Prostate gland (tissue), 2 donors: ENCODE results near the gene ADAMTS3. TPM values are rescaled to one million over a fixed set of nuclear protein-coding genes. Genes with fewer than 3 reads are reported as not detected.
"Not testable (repeated sequence)": the region's sequence is repeated elsewhere in the genome, so short reads cannot be mapped to it uniquely, and the experiment has no call there.

Source experiments
- DNase-seq: peaks from one replicate; pipeline ENCODE4 v3.0.0-alpha.2; 2019; ENCODE audit warnings: low spot score
- H3K27ac ChIP-seq, 2 donors: fragments of 200-600 bp; sonication (generic); 2 replicates each; pipeline ENCODE4 v1.5.1; 2017 to 2019
- H3K27me3 ChIP-seq: fragments of 200-600 bp; sonication (generic); replicated peaks from 2 replicates; pipeline ENCODE4 v1.5.1; 2019; ENCODE audit not compliant: insufficient read depth
- H3K36me3 ChIP-seq, 2 donors: fragments of 200-600 bp; sonication (generic); 1 replicate in 1 of 2; 2 replicates in 1 of 2; pipeline versions ENCODE4 v1.5.1 to v1.8.1; 2017 to 2019
- H3K4me1 ChIP-seq: fragments of 200-600 bp; sonication (generic); replicated peaks from 2 replicates; pipeline ENCODE4 v1.5.1; 2019
- H3K4me3 ChIP-seq, 2 donors: fragments of 200-600 bp; sonication (generic); 2 replicates each; pipeline ENCODE4 v1.5.1; 2017 to 2019
- H3K9me3 ChIP-seq: fragments of 200-600 bp; sonication (generic); 2 replicates; pipeline ENCODE4 v1.5.1; 2017
- CTCF ChIP-seq, 4 experiments: fragments of 200-600 bp in 2 of 4; fragments of 450-650 bp in 2 of 4; sonication (generic) in 2 of 4; IDR thresholded peaks; 1 replicate in 3 of 4; 2 replicates in 1 of 4; pipeline ENCODE4 v1.5.1; 2016 to 2019; ENCODE audit warnings: antibody characterized with exemption in 4 of 4, mild to moderate bottlenecking in 2 of 4, moderate library complexity in 2 of 4
- POLR2A ChIP-seq: fragments of 450-650 bp; IDR thresholded peaks from one replicate; pipeline ENCODE4 v1.6.1; 2016; ENCODE audit warnings: antibody characterized with exemption, mild to moderate bottlenecking
- POLR2AphosphoS5 ChIP-seq: sonication (generic); formaldehyde crosslinking; IDR thresholded peaks from one replicate; pipeline ENCODE4 v1.6.1; 2017; ENCODE audit warnings: antibody characterized with exemption
- WGBS: methylation state at CpG from one replicate; pipeline ENCODE4 v1.1.5; 2018; 5-methylcytosine and 5-hydroxymethylcytosine counted together
- intact Hi-C: fragments of 100-400 bp; cut with DNase I; formaldehyde crosslinking; loops from one replicate; pipeline ENCODE4 v1.14.2; 2022
- total RNA-seq, 2 donors: library from RNA; depleted of rRNA; stranded (reverse); fragments of >200 nt; gene quantifications; one replicate each; pipeline ENCODE4 v1.1.0, GENCODE V29; 2016

The ADAMTS3 gene
- total RNA-seq, 2 donors from 2014 or later = 0.36 to 4.0 TPM

GRCh38 chr4:72552447-72552846 lies 16.6 kb downstream of the ADAMTS3 start:
- H3K36me3 ChIP-seq = no peaks in the 10 kb centered on the region
- H3K4me1 ChIP-seq = no peaks in the 10 kb centered on the region
- H3K4me3 ChIP-seq = no peak overlapping the region
- TF ChIP-seq CTCF (IDR thresholded peaks at IDR 0.05) (no peak), POLR2AphosphoS5 (no peak), POLR2A (no peak)
- intact Hi-C loops = no loop called here
- no peaks in the 10 kb centered on the region for H3K27me3 ChIP-seq
- no peak for DNase-seq
- 94% methylated on average over 2 of the region's 2 CpGs for WGBS
- no peaks in the 10 kb centered on the region for H3K9me3 ChIP-seq
- H3K27ac ChIP-seq = no peak overlapping the region

GRCh38 chr4:72546456-72546855 lies 22.6 kb downstream of the ADAMTS3 start:
- intact Hi-C loops = no loop called here
- no peaks in the 10 kb centered on the region for H3K27me3 ChIP-seq
- H3K27ac ChIP-seq = no peak overlapping the region
- no peaks in the 10 kb centered on the region for H3K36me3 ChIP-seq
- 80% methylated on average over 1 of the region's 1 CpG for WGBS
- H3K4me3 ChIP-seq = no peak overlapping the region
- DNase-seq = no peak
- H3K9me3 ChIP-seq = no peaks in the 10 kb centered on the region
- TF ChIP-seq CTCF (IDR thresholded peaks at IDR 0.05) (no peak), POLR2A (no peak), POLR2AphosphoS5 (no peak)
- no peaks in the 10 kb centered on the region for H3K4me1 ChIP-seq

- 69% methylated on average over 1 of the region's 1 CpG for WGBS
Observed at GRCh38 chr4:72540694-72541093, 28.3 kb downstream of the ADAMTS3 start.

GRCh38 chr4:72538006-72538405 lies 31.0 kb downstream of the ADAMTS3 start:
- Histone ChIP-seq H3K27me3 (no peaks in the 10 kb centered on the region), H3K4me1 (no peaks in the 10 kb centered on the region), H3K27ac (no peak overlapping the region), H3K9me3 (no peaks in the 10 kb centered on the region), H3K4me3 (no peak overlapping the region), H3K36me3 (no peaks in the 10 kb centered on the region)
- 91% methylated on average over 1 of the region's 1 CpG for WGBS
- no peak for DNase-seq
- TF ChIP-seq CTCF (IDR thresholded peaks at IDR 0.05) (no peak), POLR2AphosphoS5 (no peak), POLR2A (no peak)
- intact Hi-C loops = no loop called here

More at GRCh38 chr4:72540694-72541093, 28.3 kb downstream of the ADAMTS3 start:
- DNase-seq, intact Hi-C loops, H3K27ac ChIP-seq, H3K4me1 ChIP-seq, H3K9me3 ChIP-seq, H3K36me3 ChIP-seq, H3K4me3 ChIP-seq, H3K27me3 ChIP-seq: not testable (repeated sequence)

- no peaks in the 10 kb centered on the region for H3K9me3 ChIP-seq
- DNase-seq = no peak
- intact Hi-C loops = no loop called here
- no peaks in the 10 kb centered on the region for H3K36me3 ChIP-seq
- WGBS = 96% methylated on average over 1 of the region's 1 CpG
- H3K27ac ChIP-seq = no peak overlapping the region
- H3K27me3 ChIP-seq = no peaks in the 10 kb centered on the region
- no peak overlapping the region for H3K4me3 ChIP-seq
- no peaks in the 10 kb centered on the region for H3K4me1 ChIP-seq
- TF ChIP-seq POLR2AphosphoS5 (no peak), CTCF (IDR thresholded peaks at IDR 0.05) (no peak), POLR2A (no peak)
Observed at GRCh38 chr4:72536443-72536842, 32.6 kb downstream of the ADAMTS3 start.
